ENCODE data around the gene TBC1D2.

TBC1D2 gene

DNA sequence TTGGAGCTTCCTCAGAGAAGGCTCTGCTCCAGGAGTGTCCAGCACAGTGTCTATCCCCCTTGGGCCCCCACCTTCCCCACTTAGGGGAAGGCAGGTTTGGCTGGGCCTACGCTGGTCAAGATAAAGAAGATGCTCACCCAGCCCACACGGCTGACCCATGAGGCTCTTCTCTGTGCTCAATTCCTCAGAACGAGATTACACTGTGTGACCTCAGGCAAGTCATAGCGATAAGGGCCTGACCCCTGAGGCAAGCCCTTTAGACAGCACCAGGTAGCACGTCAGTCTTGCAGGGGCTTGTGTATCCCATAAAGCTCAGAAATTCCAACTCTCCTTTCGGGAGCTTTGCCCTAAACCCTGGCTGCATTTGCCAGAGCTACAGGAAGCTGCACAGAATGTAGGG is 95.7 kb downstream of the TBC1D2 start:
- no peak for DNase-seq

DNA sequence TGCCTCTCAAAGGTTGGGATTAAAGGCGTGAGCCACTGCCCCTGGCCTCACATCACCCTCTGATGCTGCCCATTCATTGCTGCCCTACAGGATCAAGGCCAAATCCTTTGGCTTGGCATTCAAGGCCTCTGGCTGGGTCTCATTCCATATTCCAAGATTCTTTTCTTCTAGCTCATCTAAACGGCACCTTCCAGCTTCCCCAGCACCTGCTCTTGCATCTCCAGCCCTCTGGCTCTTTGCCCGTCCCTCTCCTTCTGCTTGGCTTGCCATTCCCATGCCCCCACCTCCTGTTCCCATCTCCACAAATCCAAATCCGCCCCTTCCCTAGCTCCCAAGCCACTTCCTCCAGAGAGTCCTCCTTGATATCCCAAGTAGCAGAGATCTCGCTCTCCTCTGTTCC is 96.1 kb downstream of the TBC1D2 start:
- DNase-seq = no peak

DNA sequence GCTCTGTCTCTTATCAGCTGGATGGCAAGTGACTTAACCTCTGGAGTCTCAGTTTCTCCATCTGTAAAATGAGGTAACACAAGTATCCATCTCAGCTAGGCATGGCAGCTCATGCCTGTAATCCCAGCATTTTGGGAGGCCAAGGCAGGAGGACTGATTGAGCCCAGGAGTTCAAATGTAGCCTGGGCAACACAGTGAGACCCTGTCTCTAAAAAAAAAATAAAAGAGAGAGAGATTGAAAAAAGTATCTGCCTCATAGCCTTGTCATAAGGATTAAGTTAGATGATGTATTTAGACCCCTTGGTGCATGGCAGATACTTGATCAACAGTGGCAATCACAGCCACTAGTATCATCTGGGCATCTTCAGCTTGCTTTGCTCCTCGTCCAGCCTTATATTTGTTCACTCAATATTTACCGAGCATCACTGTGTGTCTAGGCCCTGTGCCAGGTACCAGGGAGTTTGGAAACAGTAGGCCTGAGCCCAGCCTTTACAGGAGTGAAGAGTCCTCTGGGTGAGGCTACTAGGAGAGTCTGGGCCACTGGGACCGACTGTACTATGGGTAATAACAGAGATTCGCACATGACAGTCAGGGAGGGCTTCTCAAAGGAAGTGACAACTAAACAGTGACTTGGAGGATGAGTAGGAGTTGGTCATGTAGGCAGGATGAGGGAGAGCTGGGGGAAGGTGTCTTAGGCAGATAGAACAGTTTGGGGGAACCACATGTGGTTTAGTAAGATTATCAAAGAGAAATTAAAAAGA is 97.2 kb downstream of the TBC1D2 start:
- no peak for DNase-seq

DNA sequence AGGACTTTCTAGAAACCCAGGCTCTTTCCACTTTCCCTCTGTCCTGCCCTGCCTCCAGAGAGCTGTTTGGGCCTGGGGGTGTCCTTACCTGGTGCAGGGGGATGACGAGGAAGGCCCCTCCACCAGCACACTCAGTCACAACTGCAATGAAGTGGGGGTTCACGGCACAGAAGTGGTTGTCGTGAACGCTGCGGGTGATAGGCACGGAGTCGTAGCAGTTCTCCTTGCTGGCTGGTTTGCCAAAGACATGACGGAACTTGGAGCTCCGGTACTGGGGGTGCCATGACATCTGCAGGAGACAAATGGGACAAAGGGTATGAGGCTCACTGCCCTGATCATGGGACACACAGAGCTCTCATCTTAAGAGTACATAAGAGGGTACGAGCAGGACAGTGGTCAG is 98.1 kb downstream of the TBC1D2 start:
- DNase-seq = no peak

DNA sequence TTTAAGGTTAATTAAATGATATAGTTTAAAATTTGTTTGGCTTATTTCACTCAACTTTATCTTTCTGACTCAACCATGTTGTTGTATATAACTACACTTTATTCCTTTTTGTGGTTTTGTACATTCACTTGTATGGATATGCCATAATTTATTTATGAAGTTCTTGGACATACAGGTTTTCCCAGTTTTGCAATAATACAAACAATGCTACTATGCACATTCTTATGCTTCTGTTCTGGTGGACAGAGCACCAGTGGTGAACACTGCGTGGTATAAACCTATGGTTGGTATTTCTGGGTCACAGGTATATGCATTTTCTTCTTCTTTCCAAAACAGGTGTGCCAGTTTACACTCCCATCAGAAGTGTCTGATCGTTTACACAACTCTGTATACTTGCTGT is 100.8 kb downstream of the TBC1D2 start:
- DNase-seq = no peak

DNA sequence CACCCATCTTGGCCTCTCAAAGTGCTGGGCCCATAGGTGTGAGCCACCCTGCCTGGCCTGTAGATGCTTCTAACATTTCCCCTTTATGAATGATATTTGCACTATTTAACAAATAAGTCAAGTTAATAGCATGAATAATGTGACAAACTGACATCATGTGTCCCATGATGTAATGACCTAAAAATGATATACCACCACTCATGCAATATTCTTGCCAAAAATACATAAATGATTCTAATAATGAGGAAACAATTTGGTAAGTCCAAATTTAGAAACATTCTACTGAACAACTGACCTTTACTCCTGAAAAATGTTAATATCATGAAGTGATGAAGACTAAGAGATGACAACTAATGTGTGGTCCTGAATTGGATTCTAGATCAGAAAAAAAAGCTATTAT is 102.9 kb downstream of the TBC1D2 start:
- DNase-seq = no peak

DNA sequence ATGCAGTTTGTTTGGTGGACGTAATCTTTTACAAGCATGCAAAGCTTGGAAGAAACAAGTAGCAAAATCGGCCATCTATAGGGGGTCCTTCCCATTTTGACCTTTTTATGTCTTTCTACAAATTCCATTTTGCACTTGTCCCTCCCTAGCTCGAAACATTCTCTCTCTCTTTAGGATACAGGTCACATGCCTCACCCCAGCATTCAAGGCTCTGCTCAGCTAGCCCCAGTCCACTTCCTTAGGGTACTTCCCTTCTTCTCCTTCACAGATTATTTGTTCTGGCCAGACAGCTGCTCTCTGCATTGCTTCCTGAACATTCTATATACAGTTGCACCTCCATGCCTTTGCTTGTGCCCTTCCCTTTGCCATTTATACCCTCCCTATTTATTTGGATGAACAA is 104.7 kb downstream of the TBC1D2 start:
- no peak for DNase-seq

DNA sequence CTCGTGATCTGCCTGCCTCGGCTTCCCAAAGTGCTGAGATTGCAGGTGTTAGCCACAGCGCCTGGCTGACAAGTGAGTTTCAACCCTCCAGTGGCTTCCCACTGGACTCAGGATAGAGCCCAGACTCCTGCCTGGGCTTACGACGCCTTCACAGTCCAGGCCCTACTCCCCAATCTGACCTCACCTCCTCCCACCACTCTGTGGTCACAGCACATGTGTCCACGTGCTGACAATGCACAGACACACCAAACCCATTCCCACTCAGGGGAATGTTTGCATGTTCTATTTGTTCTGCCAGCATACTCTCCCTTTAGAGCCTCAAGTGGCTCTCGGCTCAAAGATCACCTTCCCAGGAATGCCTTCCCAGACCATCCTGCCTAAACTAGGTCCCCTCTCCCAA is 105.3 kb downstream of the TBC1D2 start:
- no peak for DNase-seq

DNA sequence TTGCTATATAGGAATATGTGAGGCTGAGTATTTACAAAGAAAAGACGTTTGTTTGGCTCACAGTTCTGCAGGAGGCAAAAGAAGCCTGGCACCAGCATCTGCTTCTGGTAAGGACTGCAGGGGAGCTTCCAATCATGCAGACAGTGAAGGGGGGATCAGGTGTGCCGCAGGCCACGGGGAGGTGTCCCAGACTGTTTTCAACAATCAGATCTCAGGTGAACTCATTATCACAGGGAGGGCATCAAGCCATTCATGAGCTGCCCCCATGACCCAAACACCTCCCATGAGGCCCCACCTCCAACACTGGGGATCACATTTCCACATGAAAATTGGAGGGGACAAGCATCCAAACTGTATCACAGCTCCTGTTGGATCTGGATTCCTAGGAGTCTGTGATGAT is 106.0 kb downstream of the TBC1D2 start:
- no peak for DNase-seq

All from CD4-positive, alpha-beta T cell treated with Interleukin-15 for 1 hour (primary cell).